Smooth muscle cell (in vitro differentiated cells): Measurements from ENCODE around the gene CDK3. TPM values are rescaled to one million over a fixed set of nuclear protein-coding genes. Genes with fewer than 3 reads are reported as not detected.

Experiments
- DNase-seq: peaks from one replicate; lab custom pipeline; 2025; ENCODE audit not compliant: unreplicated experiment; lab: John Stamatoyannopoulos, UW
- H2AFZ ChIP-seq: fragments of 200-600 bp; sonication (generic); 2 replicates; pipeline ENCODE4 v1.6.0; 2016; ENCODE audit warnings: antibody characterized with exemption, low read depth, mild to moderate bottlenecking
- H3F3A ChIP-seq: fragments of 200-600 bp; sonication (generic); 2 replicates; pipeline ENCODE4 v1.6.0; 2017; ENCODE audit warnings: antibody characterized with exemption, low read depth
- H3K27ac ChIP-seq: fragments of 200-600 bp; sonication (generic); 2 replicates; pipeline ENCODE4 v1.5.1; 2016; ENCODE audit warnings: low read depth, mild to moderate bottlenecking
- H3K27me3 ChIP-seq: fragments of 200-600 bp; sonication (generic); 2 replicates; pipeline ENCODE4 v1.6.1; 2016; ENCODE audit warnings: low read depth, mild to moderate bottlenecking
- H3K36me3 ChIP-seq: fragments of 200-600 bp; sonication (generic); 2 replicates; pipeline ENCODE4 v1.5.1; 2016; ENCODE audit warnings: low read depth
- H3K4me1 ChIP-seq: fragments of 200-600 bp; sonication (generic); 2 replicates; pipeline ENCODE4 v1.5.1; 2016; ENCODE audit warnings: low read depth
- H3K4me2 ChIP-seq: fragments of 200-600 bp; sonication (generic); 2 replicates; pipeline ENCODE4 v1.6.0; 2016; ENCODE audit warnings: mild to moderate bottlenecking
- H3K4me3 ChIP-seq: fragments of 200-600 bp; sonication (generic); 2 replicates; pipeline ENCODE4 v1.5.1; 2016; ENCODE audit warnings: mild to moderate bottlenecking
- H3K79me2 ChIP-seq: fragments of 200-600 bp; sonication (generic); 2 replicates; pipeline ENCODE4 v1.6.0; 2016; ENCODE audit warnings: low read depth, mild to moderate bottlenecking
- H3K9ac ChIP-seq: fragments of 200-600 bp; sonication (generic); 2 replicates; pipeline ENCODE4 v1.6.0; 2016; ENCODE audit warnings: low read depth
- H3K9me3 ChIP-seq: fragments of 200-600 bp; sonication (generic); replicated peaks from 2 replicates; pipeline ENCODE4 v1.5.1; 2016; ENCODE audit warnings: low read depth
- H4K20me1 ChIP-seq: fragments of 200-600 bp; sonication (generic); 2 replicates; pipeline ENCODE4 v1.6.0; 2016; ENCODE audit warnings: low read depth
- WGBS: methylation state at CpG from one replicate; pipeline ENCODE4 v1.1.7; 2016; ENCODE audit warnings: low lambda C conversion rate; 5-methylcytosine and 5-hydroxymethylcytosine counted together
- polyA plus RNA-seq: library from polyadenylated mRNA; unstranded; fragments of >200 nt; fragmentation: Nextera tagmentation; extraction: Ambion mirVana; gene quantifications from 2 replicates; pipeline ENCODE4 v1.2.1, GENCODE V29; 2016
- total RNA-seq: library from RNA; depleted of rRNA; stranded (reverse); fragments of >200 nt; gene quantifications from 2 replicates; pipeline ENCODE4 v1.2.3, GENCODE V29; 2014
- TF ChIP-seq, protein P1 (sequence below): fragments of 200-600 bp; sonication (generic); IDR thresholded peaks from 2 replicates; pipeline ENCODE4 v1.5.1; 2017; ENCODE audit warnings: borderline replicate concordance, mild to moderate bottlenecking, antibody characterized with exemption; ENCODE audit not compliant: insufficient read depth, poor library complexity, severe bottlenecking

The CDK3 gene
- total RNA-seq: 1.0 and 1.2 TPM in 2 replicates
- polyA plus RNA-seq: 3.9 and 10.2 TPM in 2 replicates

GRCh38 chr17:76000755-76001521 lies at the start of gene CDK3:
CDK3 (plus strand) TSS chr17:76000855; CDS start chr17:76001426, 571 bp downstream.
- no peak for DNase-seq
- Histone ChIP-seq H3K27ac (no peak within 1 kb of the TSS), H3K4me1 (no peaks in the 10 kb centered on the region), H3K79me2 (no peaks in the 10 kb centered on the region), H3K27me3 (no peaks in the 10 kb centered on the region), H2AFZ (no peak within 1 kb of the TSS), H3K4me2 (no peak within 1 kb of the TSS), H3K9me3 (no peaks in the 10 kb centered on the region), H3K36me3 (no peaks in the 10 kb centered on the region), H4K20me1 (no peaks in the 10 kb centered on the region), H3K9ac (no peak within 1 kb of the TSS), H3F3A (no peaks in the 10 kb centered on the region), H3K4me3 (no peak within 1 kb of the TSS)
- TF ChIP-seq, protein P1, sequence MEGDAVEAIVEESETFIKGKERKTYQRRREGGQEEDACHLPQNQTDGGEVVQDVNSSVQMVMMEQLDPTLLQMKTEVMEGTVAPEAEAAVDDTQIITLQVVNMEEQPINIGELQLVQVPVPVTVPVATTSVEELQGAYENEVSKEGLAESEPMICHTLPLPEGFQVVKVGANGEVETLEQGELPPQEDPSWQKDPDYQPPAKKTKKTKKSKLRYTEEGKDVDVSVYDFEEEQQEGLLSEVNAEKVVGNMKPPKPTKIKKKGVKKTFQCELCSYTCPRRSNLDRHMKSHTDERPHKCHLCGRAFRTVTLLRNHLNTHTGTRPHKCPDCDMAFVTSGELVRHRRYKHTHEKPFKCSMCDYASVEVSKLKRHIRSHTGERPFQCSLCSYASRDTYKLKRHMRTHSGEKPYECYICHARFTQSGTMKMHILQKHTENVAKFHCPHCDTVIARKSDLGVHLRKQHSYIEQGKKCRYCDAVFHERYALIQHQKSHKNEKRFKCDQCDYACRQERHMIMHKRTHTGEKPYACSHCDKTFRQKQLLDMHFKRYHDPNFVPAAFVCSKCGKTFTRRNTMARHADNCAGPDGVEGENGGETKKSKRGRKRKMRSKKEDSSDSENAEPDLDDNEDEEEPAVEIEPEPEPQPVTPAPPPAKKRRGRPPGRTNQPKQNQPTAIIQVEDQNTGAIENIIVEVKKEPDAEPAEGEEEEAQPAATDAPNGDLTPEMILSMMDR: no peak
- 94% methylated on average over 14 of the region's 21 CpGs for WGBS

DNA sequence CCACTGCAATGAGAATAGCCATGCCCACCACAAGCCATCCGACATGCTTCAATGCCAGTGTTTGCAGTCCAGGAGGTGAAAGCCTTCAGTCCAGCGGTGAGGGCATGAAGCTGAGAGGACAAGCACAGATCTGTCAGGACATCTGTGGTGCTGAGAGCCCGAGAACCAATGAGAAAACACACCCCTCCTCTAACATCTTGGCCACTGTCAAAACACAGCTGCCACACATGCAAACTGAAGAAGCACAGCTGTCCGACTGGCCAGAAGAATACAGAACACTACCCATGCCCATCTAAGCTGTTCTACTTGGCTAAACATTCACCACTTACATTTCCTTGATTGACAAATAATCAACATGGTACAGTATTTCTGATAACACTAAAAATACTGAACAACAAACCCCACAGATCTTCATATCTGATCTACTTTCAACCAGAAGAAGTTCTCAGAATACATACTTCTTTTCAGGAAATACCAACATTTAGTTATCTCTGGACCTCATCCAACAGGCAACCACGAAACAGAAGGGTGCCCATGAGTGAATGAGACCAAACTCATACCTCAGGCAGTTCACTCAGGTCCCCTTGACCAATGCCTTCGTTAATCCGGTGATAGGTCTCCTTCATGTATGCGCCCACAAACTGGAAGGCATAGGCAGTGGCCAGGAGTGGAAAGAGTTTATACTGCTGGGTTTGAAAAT lies 49.6 kb upstream of the CDK3 start:
- TF ChIP-seq, protein P1: no peak
- Histone ChIP-seq H3K79me2 (no peaks in the 10 kb centered on the region), H3K9ac (no peak overlapping the region), H3K27me3 (no peaks in the 10 kb centered on the region), H3K4me1 (no peaks in the 10 kb centered on the region), H4K20me1 (peaks cover 7% of the 10 kb centered on the region), H3K27ac (no peak overlapping the region), H3K9me3 (no peaks in the 10 kb centered on the region), H3F3A (no peaks in the 10 kb centered on the region), H2AFZ (no peak overlapping the region), H3K36me3 (peaks cover 26% of the 10 kb centered on the region), H3K4me3 (no peak overlapping the region), H3K4me2 (no peak overlapping the region)
- no peak for DNase-seq
- WGBS: 96% methylated on average over 8 of the region's 8 CpGs

DNA sequence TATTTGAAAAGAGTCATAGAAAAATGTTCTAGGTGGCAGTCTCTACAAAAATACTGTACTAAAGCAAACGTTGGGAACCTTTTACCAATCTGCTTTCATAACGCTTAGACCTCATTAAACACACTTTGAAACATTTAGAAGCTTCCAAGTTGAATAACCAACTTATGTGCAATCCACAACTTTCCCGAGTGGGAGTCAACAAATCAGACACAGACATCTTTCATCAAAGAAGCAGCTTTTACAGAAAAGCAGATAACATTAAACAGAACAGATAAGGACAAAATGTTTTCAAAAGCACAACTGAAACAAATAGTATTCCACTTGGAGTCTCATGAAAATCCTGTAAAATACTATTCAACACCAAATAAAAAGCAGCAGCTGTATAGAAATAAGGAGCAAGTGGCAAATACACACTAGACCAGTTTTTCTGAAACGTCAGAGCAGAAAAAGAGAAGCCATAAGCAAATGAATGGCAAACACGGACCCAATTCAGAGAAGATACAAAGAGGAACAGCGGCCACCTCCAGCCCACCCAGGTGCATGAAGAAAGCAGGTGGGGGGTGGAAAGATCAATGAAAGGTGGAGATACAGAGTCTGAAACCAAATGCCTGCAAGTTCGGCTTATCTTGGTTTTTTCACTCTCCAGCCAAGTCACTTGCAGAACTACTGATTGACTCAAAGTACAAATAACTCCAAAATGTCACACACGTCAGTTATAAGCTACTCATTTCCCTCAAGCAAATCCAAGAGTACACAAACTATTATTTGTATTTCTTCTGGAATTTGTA lies 41.4 kb upstream of the CDK3 start:
- H3K4me3 ChIP-seq: no peak overlapping the region
- H3K27me3 ChIP-seq: no peaks in the 10 kb centered on the region
- H4K20me1 ChIP-seq: peaks cover 81% of the 10 kb centered on the region
- H3K9ac ChIP-seq: no peak overlapping the region
- H3K9me3 ChIP-seq: no peaks in the 10 kb centered on the region
- H3K4me2 ChIP-seq: no peak overlapping the region
- TF ChIP-seq, protein P1: no peak
- H3F3A ChIP-seq: no peaks in the 10 kb centered on the region
- H3K79me2 ChIP-seq: peaks cover 64% of the 10 kb centered on the region
- no peak for DNase-seq
- H3K36me3 ChIP-seq: peaks cover 15% of the 10 kb centered on the region
- H3K27ac ChIP-seq: peak overlapping the region; percentile 1
- 42% methylated on average over 8 of the region's 8 CpGs for WGBS
- no peak overlapping the region for H2AFZ ChIP-seq
- peaks cover 4% of the 10 kb centered on the region for H3K4me1 ChIP-seq
